GM19035 (cell line): ENCODE results near the gene GPC6.

Experiments
- ATAC-seq: cut with Tn5 transposase; IDR thresholded peaks from one replicate; pipeline ENCODE4 v1.9.1; 2021; ENCODE audit not compliant: unreplicated experiment

The GPC6 gene

GRCh38 chr13:93268327-93269028 lies 41.9 kb downstream of the GPC6 start:
- ATAC-seq: no peak

DNA sequence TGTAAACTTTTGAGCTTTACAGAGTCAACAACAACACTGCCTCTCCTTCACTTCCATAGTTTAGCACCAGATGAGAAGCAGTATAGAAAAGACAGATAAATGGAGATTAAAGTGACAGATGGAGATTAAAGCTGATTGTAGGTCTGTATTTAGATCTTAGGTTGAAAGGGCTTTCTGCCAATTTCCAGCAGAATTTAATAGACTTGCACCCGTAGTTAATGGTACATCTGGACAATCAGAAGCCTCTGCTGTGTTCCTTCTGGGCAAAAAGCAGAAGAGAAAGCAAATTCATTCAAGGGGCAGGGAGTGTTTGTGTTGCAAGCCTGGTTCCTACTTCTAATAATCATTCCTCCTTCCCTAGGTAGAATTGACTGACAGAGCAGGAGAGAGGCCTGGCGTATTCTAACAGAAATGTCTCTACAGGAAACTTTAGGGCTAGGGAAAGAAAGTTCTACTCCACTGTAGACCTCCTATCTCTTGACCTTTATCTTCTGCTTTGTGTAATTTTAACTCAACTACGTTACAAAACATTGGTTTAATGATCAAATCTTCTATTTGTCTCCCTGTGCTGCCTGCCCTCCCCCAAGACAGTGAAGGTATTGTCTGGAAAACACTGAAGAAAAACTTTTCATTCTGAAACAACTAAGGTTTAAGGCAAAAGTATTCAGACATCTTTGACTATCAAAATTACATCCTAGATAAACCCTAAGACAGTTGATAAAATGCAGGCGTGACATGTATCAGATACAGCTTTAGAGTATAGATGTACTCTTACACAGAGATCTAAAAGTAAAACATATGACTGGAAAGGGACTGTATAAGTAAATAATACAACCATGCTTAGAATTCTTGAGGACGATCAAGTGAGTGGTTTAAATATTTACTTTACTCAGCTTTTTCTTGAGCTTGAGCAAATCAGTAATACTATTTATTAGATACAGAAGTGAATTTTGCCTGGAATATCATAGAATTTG lies 44.4 kb downstream of the GPC6 start:
- no peak for ATAC-seq

GRCh38 chr13:93279982-93280381 lies 53.4 kb downstream of the GPC6 start:
- no peak for ATAC-seq

- ATAC-seq: no peak
Measured at GRCh38 chr13:93280688-93281087, 54.1 kb downstream of the GPC6 start.

DNA sequence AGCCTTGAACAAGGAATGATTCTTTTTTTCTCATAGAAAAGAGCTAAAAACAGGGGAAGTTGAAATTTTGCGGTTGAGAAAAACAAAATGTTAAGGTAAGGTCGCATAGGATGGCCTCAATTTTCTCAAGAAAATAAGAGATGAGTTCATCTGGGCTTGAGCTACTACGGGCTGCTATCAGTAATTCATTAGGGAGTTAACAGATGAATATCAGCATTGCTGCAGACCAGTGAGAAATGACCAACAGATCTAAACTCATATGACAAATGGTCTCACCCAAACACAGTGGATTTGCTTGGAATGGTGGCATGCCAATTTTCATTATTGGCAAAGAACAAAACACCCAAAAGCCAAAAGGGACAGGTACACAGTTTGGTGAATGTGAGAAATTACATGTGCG lies 56.6 kb downstream of the GPC6 start:
- no peak for ATAC-seq

- ATAC-seq: no peak
Measured at GRCh38 chr13:93284064-93284463, 57.5 kb downstream of the GPC6 start.

DNA sequence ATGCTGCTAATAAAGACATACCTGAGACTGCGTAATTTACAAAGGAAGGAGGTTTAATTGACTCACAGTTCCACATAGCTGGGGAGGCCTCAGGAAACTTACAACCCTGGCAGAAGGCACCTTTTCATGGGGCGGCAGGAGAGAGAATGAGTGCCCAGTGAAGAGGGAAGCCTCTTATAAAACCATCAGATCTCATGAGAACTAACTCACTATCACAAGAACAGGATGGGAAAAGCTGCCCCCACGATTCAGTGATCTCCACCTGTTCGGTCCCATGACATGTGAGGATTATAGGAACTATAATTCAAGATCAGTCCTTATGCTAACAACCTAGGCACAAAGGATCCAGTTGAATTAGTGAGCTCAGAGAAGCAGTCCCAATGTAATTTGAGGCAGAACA lies 59.4 kb downstream of the GPC6 start:
- no peak for ATAC-seq

DNA sequence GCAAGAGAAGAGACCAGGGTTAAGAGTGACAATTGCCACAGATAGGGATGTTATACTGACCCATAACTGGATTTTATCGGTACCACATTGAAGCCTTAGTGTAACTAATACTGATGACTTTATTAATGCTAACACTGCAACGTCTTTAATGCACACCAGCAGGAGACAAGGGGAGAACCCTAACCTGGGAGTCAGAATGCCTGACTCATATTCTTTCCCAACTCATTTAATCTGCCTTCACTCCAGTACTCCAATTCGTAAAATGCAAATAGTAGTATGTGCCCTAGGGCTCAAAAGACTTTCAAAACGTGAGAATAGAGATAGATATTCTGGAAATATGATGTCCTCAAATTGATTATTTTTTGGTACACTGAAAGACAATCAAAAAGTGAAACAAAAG lies 62.4 kb downstream of the GPC6 start:
- no peak for ATAC-seq

DNA sequence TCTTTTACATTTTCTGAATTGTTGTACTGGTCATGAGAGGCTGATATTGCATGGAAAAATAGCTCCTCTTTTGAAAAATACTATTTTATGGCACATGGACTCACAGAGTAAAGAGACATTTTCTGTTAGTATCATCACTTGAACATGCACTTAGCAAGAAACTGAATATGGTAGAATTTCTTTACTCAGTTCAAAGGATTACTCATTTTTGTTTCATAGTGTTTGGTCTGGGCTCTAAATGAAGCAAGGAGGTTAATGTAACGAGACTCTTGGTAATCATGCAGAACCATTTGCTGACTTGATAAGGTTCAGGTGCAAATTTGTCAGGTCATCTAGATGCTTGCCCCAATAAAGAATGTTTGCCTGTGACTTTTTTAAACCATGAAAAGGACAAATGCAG lies 63.2 kb downstream of the GPC6 start:
- no peak for ATAC-seq

GRCh38 chr13:93290503-93290902 lies 63.9 kb downstream of the GPC6 start:
- ATAC-seq: no peak

DNA sequence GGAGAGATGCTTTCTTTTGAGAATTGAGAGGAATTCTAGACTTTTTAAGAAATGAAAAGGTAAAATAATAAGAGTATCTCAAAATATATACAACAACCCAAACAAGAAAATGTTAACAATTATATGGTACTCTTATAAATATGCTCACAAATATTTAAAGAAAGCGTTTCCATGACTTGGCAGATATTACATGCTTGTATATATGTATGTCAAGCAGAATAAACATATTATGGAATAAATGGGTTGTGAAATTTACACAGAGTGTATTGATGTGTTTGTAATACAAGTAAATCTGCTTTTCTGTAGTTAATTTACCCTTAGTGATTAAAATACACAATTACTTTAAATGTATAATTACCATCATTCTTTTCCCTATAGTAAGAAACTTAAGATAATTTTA lies 65.8 kb downstream of the GPC6 start:
- no peak for ATAC-seq

DNA sequence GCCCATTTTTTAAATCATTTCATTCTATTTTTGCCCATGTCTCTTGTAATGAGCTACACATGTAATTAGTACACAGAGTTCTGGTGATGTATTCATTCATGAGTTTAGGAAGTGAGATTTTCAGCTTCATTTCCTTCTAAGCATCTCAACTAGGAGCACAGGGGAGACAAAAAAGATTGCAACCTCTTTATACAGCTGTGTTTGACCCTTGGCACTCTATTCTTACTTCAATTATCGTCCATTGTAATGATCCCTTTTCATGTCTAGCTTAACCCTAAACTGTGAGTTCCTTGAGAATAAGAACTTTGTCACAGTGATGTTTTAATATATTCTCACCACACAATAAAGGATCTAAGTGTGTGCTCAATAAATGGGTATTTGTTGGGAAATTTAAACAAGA lies 67.1 kb downstream of the GPC6 start:
- no peak for ATAC-seq

- no peak for ATAC-seq
Measured at GRCh38 chr13:93296584-93296983, 70.0 kb downstream of the GPC6 start.

- no peak for ATAC-seq
Measured at GRCh38 chr13:93298713-93299112, 72.1 kb downstream of the GPC6 start.

- no peak for ATAC-seq
Measured at GRCh38 chr13:93304134-93304533, 77.5 kb downstream of the GPC6 start.

DNA sequence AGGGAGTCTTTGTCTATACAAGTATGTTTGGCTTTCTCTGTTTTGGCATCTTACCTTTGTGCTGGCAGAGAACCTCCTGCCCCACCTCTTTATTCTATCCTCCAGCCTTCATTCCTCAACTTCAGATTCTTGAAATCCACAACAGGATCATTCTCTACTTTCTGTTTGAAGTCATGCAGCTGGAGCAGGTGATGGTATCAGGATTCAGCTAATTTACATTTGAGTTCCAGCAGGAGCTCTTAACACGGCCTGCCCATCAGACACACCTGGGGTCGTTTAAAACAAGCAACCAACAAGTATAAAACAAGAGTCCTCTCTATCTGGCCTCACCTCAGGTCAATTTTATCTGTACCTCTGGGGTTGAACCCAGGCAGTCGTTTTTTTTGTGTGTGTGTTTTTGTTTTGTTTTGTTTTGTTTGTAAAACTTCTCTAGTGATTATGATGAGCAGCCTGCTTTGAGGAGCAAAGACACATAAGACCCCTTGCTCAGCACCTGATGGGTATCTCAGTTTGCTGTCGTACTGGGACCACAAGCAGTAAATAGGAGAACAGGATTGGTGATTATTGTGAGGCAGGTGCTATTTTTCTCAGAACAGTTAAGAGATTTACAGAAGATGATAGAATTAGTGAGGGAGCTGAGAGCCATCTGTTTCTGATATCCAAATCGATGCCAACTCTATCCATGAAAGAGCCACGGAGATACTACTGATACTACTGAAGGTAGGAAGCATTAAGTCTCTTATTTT lies 78.4 kb downstream of the GPC6 start:
- ATAC-seq: no peak

DNA sequence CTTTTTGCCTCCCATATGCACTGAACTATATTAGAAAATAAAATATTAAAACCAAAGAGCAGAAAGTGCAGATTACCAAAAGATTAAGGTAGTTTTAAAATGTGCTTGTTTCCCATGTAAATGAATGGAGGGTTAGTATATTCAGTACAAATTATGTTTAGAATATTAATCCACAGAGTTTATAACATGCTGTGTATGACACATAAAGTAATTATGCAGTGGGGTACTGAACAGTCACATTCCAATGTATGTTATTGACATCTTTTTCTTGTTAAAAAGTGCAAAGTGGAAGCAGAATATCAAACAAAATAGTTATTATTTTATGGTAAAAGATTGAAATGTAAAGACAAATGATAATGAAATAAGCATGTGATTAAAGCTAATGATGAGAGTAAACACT lies 79.3 kb downstream of the GPC6 start:
- no peak for ATAC-seq

DNA sequence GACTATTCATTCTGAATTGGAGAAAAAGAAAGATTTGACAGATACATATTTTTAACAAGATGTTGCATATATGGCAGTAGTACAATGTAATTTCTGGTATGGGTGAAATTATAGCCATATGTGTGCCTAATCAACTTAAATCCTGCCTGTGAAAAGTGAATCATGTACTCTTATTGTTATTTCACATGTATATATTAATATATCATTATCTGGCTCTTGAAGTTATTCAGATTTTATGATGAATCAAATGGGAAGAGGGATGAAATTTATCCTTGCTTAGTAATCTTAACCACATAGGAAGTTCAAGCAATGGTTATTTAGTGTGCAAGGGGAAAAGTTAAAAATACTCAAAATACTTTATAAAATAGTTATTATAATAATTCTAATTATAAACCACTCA lies 80.5 kb downstream of the GPC6 start:
- no peak for ATAC-seq

DNA sequence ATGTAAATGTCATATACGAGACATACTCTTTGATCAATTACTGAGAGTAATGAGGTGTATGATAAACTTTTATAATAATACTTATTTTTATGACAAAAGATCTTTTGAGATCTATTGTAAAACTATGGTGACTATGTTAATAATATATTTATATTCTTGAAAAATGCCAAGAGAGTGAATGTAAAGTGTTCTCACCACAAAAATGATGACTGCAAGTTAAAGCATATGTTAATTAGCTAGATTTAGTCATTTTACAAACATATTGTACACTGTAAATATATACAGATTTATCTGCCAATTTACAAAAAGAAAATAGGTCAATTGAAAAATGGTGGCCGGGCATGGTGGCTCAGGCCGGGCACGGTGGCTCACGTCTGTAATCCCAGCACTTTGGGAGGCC lies 81.0 kb downstream of the GPC6 start:
- no peak for ATAC-seq

DNA sequence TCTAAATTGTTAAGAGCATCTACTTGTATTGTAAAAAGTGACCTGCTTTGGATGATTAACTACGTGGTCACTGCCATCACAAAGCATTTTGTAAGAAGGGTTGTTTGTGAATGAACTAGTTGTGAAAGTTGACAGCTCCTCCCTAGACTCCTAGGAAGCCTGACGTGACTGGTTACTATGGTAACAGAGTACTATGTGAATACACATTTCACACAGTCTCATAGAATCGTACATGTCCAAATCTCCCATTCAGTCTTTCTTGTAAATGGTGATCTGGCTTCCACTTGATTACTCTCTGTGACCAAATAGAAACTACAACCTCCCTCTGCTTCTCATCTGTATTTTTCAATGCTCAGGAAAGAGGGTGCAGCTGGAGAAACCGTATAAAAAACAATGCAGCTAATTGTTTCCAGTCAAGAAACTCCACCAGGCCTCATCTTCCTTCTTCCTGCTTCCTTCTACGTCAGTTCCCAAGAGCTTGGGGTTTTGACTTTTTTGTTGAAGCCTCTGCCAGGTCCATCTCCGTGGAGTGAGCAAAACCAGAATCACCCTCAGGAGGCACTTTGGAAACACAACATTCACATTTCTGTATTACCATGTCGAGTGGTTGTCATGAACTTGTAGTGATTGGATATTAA lies 83.4 kb downstream of the GPC6 start:
- no peak for ATAC-seq

DNA sequence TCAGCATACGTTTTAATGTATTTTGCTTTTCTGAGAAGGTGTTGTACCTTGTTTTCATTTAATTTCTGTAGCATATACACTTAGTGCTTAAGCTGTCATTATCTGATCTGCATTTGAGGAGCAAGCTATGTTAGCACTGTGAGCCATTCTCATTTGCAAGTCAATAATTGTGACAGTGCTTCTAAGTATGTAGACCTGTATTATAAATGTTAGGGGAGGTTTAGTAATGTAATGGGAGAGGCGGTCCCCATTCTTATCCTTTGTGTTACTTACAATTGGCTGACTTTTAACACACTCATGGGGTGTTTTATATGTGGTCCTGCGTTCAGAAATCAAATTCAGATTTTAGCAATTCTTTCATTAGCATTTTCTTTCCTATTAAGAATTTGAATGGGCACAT lies 90.2 kb downstream of the GPC6 start:
- ATAC-seq: no peak
